OCI-LY7 (cell line): ENCODE data around the gene PHACTR4. TPM values are rescaled to one million over a fixed set of nuclear protein-coding genes. Genes with fewer than 3 reads are reported as not detected.
A peak's percentile ranks its signal among the peaks of the same experiment; 100 is the strongest.
"Not testable (repeated sequence)": the region's sequence is repeated elsewhere in the genome, so short reads cannot be mapped to it uniquely, and the experiment has no call there.

Experiments used
- BruUV-seq: library from RNA; stranded (reverse); fragments of 400-500 nt; replicated peaks from 2 replicates; lab custom pipeline; 2021; lab: Mats Ljungman, UMichigan
- CTCF ChIA-PET: fragments of 300-600 bp; sonication (Branson Sonifier 250); formaldehyde crosslinking; loops from one replicate; lab custom pipeline; 2022; ENCODE audit warnings: antibody characterized with exemption; ENCODE audit not compliant: unreplicated experiment; lab: Charles Lee
- POLR2A ChIA-PET: fragments of 300-600 bp; sonication (Branson Sonifier 250); formaldehyde crosslinking; loops from one replicate; lab custom pipeline; 2022; ENCODE audit warnings: antibody characterized with exemption; lab: Charles Lee
- DNase-seq: peaks from one replicate; pipeline ENCODE4 v3.0.0-alpha.2; 2015; ENCODE audit warnings: low spot score
- H2AFZ ChIP-seq: fragments of 200-600 bp; sonication (generic), shearing (Covaris generic); 2 replicates; pipeline ENCODE4 v1.6.1; 2014; ENCODE audit warnings: mild to moderate bottlenecking, antibody characterized with exemption, low read length, moderate library complexity
- H3K27ac ChIP-seq: fragments of 200-600 bp; sonication (generic); 2 replicates; pipeline ENCODE4 v1.5.1; 2014; ENCODE audit warnings: mixed run types, low read depth, mild to moderate bottlenecking, moderate library complexity, low read length, inconsistent platforms; ENCODE audit not compliant: poor library complexity, severe bottlenecking
- H3K36me3 ChIP-seq: fragments of 200-600 bp; sonication (generic); 2 replicates; pipeline ENCODE4 v1.6.1; 2014; ENCODE audit warnings: mild to moderate bottlenecking, antibody characterized with exemption, low read length, moderate library complexity, mixed read lengths; ENCODE audit not compliant: insufficient read depth
- H3K4me1 ChIP-seq: fragments of 200-600 bp; sonication (generic); 2 replicates; pipeline ENCODE4 v1.5.1; 2014; ENCODE audit warnings: mild to moderate bottlenecking, low read length; ENCODE audit not compliant: insufficient read depth, poor library complexity, severe bottlenecking
- H3K4me2 ChIP-seq: fragments of 200-600 bp; sonication (generic); 2 replicates; pipeline ENCODE4 v1.6.1; 2014; ENCODE audit warnings: mild to moderate bottlenecking, low read length
- H3K4me3 ChIP-seq: fragments of 200-600 bp; sonication (generic); 2 replicates; pipeline ENCODE4 v1.5.1; 2014; ENCODE audit warnings: mild to moderate bottlenecking, low read depth, low read length; ENCODE audit not compliant: poor library complexity, severe bottlenecking
- H3K79me2 ChIP-seq: fragments of 200-600 bp; sonication (generic); 2 replicates; pipeline ENCODE4 v1.6.1; 2016; ENCODE audit warnings: low read depth, mild to moderate bottlenecking, low read length, moderate library complexity, mixed read lengths; ENCODE audit not compliant: insufficient read depth
- H3K9me2 ChIP-seq: fragments of 200-600 bp; sonication (generic); 2 replicates; pipeline ENCODE4 v1.6.1; 2016; ENCODE audit warnings: mild to moderate bottlenecking, low read length, mixed read lengths; ENCODE audit not compliant: insufficient read depth
- H3K9me3 ChIP-seq: fragments of 200-600 bp; sonication (generic); 2 replicates; pipeline ENCODE4 v1.6.1; 2014; ENCODE audit warnings: mild to moderate bottlenecking, mixed run types, low read length, mixed read lengths
- H4K20me1 ChIP-seq: fragments of 200-600 bp; sonication (generic); 2 replicates; pipeline ENCODE4 v1.6.1; 2014; ENCODE audit warnings: mild to moderate bottlenecking, antibody characterized with exemption, low read length, moderate library complexity, mixed read lengths; ENCODE audit not compliant: insufficient read depth
- EZH2phosphoT487 ChIP-seq: fragments of 200-600 bp; sonication (generic); IDR thresholded peaks from 2 replicates; pipeline ENCODE4 v1.6.1; 2018; ENCODE audit warnings: low read depth, borderline replicate concordance, mild to moderate bottlenecking, mixed run types, antibody characterized with exemption, low read length, moderate library complexity, mixed read lengths
- intact Hi-C: fragments of 100-400 bp; cut with micrococcal nuclease; formaldehyde crosslinking; loops from one replicate; pipeline ENCODE4 v1.10.0; 2022; ENCODE audit not compliant: unreplicated experiment
- total RNA-seq, 2 experiments: library from RNA; depleted of rRNA in 1 of 2; stranded (reverse); fragments of >200 nt in 1 of 2; shearing (Covaris generic) in 1 of 2; gene quantifications; 2 replicates each; pipeline ENCODE4 v1.2.3, GENCODE V29; 2014 to 2022
- TF ChIP-seq, protein P1 (sequence below): fragments of 200-600 bp; sonication (generic); conservative IDR thresholded peaks from 2 replicates; pipeline ENCODE4 v1.5.1; 2014; ENCODE audit warnings: mild to moderate bottlenecking, antibody characterized with exemption, low read length, moderate library complexity, mixed read lengths

The PHACTR4 gene
- total RNA-seq, 2 experiments from 2014 or later = 17.8 to 44.9 TPM

DNA sequence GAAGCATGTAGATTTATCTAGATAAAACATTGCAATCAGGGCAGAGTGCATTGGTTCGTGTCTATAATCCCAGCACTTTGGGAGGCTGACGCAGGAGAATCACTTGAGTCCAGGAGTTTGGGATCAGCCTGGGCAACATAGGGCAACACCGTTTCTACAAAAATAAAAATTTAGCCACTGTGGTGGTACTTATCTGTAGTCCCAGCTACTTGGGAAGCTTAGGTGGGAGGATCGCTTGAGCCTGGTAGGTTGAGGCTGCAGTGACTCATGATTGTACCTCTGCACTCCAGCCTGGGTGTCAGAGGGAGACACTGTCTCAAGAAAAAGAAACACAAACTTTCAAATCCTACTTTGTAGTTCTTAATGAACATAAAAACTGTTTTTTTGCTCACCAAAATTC is 72.1 kb downstream of the PHACTR4 start:
- POLR2A ChIA-PET = no interaction called here
- no peak overlapping the region for H3K27ac ChIP-seq
- TF ChIP-seq, protein P1, sequence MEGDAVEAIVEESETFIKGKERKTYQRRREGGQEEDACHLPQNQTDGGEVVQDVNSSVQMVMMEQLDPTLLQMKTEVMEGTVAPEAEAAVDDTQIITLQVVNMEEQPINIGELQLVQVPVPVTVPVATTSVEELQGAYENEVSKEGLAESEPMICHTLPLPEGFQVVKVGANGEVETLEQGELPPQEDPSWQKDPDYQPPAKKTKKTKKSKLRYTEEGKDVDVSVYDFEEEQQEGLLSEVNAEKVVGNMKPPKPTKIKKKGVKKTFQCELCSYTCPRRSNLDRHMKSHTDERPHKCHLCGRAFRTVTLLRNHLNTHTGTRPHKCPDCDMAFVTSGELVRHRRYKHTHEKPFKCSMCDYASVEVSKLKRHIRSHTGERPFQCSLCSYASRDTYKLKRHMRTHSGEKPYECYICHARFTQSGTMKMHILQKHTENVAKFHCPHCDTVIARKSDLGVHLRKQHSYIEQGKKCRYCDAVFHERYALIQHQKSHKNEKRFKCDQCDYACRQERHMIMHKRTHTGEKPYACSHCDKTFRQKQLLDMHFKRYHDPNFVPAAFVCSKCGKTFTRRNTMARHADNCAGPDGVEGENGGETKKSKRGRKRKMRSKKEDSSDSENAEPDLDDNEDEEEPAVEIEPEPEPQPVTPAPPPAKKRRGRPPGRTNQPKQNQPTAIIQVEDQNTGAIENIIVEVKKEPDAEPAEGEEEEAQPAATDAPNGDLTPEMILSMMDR = no peak
- TF ChIP-seq EZH2phosphoT487 = no peak
- intact Hi-C loops = no loop called here
- CTCF ChIA-PET = no interaction called here
- H3K4me1 ChIP-seq = no peaks in the 10 kb centered on the region
- H3K79me2 ChIP-seq = no peaks in the 10 kb centered on the region
- no peak for DNase-seq
- H4K20me1 ChIP-seq = no peaks in the 10 kb centered on the region
- H2AFZ ChIP-seq = no peak overlapping the region
- no peak overlapping the region for H3K4me2 ChIP-seq
- H3K36me3 ChIP-seq = no peaks in the 10 kb centered on the region
- no peaks in the 10 kb centered on the region for H3K9me3 ChIP-seq
- no peaks in the 10 kb centered on the region for H3K9me2 ChIP-seq
- no TSS peak for BruUV-seq
- H3K4me3 ChIP-seq = no peak overlapping the region

DNA sequence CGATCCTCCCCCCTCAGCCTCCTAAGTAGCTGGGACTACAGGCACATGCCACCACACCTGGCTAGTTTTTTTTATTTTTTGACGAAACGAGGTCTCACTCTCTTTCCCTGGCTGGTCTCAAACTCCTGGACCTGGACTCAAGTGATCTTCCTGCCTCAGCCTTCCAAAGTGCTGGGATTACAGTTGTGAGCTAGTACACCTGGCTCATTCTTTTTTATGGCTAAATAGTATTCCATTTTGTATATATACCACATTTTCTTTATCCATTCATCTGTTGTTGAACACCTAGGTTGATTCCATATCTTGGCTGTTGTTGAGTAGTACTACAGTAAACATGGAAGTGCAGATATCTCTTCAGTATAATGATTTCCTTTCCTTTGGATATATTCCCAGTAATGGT is 74.0 kb downstream of the PHACTR4 start:
- H3K27ac ChIP-seq = no peak overlapping the region
- TF ChIP-seq, protein P1 = no peak
- no peak for TF ChIP-seq EZH2phosphoT487
- DNase-seq = no peak
- CTCF ChIA-PET = interaction anchor here (0.6 kb wide), 1 partner anchor 252 kb away, joined by 3 read pairs; no protein-coding TSS in a partner anchor
- H3K36me3 ChIP-seq = no peaks in the 10 kb centered on the region
- no TSS peak for BruUV-seq
- H3K4me1 ChIP-seq = peaks cover 9% of the 10 kb centered on the region
- intact Hi-C loops = no loop called here
- H3K9me2 ChIP-seq = no peaks in the 10 kb centered on the region
- no peak overlapping the region for H3K4me2 ChIP-seq
- H2AFZ ChIP-seq = no peak overlapping the region
- POLR2A ChIA-PET = interaction anchor here (1.8 kb wide), 1 partner anchor 27 kb away, joined by 3 read pairs; no protein-coding TSS in a partner anchor
- no peaks in the 10 kb centered on the region for H4K20me1 ChIP-seq
- no peaks in the 10 kb centered on the region for H3K79me2 ChIP-seq
- no peaks in the 10 kb centered on the region for H3K9me3 ChIP-seq
- H3K4me3 ChIP-seq = no peak overlapping the region

DNA sequence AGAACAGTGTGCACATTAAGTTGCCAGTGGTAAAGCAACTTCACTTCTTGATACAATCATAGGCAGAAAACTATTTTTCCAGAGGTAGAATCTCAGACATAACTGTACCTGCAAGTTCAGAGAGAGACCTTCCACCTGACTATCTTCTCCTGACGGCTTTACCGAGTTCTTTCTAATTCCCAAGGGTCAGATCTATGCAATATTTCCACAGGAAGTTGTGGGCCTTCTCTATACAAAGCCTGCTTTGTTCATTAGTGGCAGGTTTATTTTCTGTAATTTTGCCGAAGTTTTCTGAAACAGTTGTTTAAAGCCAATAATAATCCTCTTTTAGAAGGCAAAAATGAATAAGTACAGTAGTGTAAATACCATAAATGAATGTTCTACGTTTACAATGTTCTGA is 78.1 kb downstream of the PHACTR4 start:
- no peaks in the 10 kb centered on the region for H3K36me3 ChIP-seq
- peaks cover 15% of the 10 kb centered on the region for H3K4me1 ChIP-seq
- ChIA-PET CTCF (no interaction called here), POLR2A (interaction anchor here (0.6 to 1.6 kb wide), 3 partner anchors 12 to 148 kb away, joined by 3 to 6 read pairs (median 3); partner anchors contain the start of gene MED18)
- no peaks in the 10 kb centered on the region for H3K9me3 ChIP-seq
- H3K27ac ChIP-seq = no peak overlapping the region
- no peaks in the 10 kb centered on the region for H4K20me1 ChIP-seq
- no peak overlapping the region for H2AFZ ChIP-seq
- peak; percentile 31 for DNase-seq
- no peaks in the 10 kb centered on the region for H3K79me2 ChIP-seq
- peak overlapping the region; percentile 28; the same call in 1 of the 2 replicates for H3K4me2 ChIP-seq
- TF ChIP-seq, protein P1 = no peak
- no peak for TF ChIP-seq EZH2phosphoT487
- H3K4me3 ChIP-seq = no peak overlapping the region
- intact Hi-C loops = no loop called here
- BruUV-seq = no TSS peak
- no peaks in the 10 kb centered on the region for H3K9me2 ChIP-seq

DNA sequence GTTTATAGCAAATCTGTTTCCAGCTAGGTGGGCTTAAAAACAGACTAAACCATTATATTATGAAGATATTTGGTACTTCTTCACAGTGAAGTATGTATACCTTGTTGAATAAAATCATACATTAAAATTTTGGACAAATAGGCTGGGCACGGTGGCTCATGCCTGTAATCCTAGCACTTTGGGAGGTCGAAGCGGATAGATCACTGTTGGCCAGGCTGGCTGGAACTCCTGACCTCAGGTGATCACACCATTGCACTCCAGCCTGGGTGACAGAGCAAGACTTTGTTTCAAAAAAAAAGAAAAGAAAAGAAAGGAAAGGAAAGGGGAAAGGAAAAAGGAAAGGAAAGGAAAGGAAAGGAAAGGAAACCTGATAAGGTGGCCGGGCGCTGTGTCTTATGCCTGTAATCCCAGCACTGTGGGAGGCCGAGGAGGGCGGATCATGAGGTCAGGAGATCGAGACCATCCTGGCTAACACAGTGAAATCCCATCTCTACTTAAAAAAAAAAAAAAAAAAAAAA is 78.6 kb downstream of the PHACTR4 start:
- H3K27ac ChIP-seq, H3K9me3 ChIP-seq, H3K4me2 ChIP-seq, DNase-seq, H4K20me1 ChIP-seq, CTCF ChIA-PET, H3K4me3 ChIP-seq, intact Hi-C loops, H2AFZ ChIP-seq, H3K9me2 ChIP-seq, H3K36me3 ChIP-seq, BruUV-seq, H3K79me2 ChIP-seq: not testable (repeated sequence)
- H3K4me1 ChIP-seq = peaks cover 15% of the 10 kb centered on the region
- POLR2A ChIA-PET = interaction anchor here (1.6 kb wide), 1 partner anchor 12 kb away, joined by 3 read pairs; no protein-coding TSS in a partner anchor
